Activated naive CD8-positive, alpha-beta T cell treated with anti-CD3 and anti-CD28 coated beads for 36 hours (primary cell): ENCODE results near the gene LCLAT1. TPM values are rescaled to one million over a fixed set of nuclear protein-coding genes. Genes with fewer than 3 reads are reported as not detected.
A peak's percentile ranks its signal among the peaks of the same experiment; 100 is the strongest.

ENCODE experiments used
- DNase-seq: peaks from one replicate; pipeline ENCODE4 v3.0.0; 2021
- H3K27ac Mint-ChIP-seq: one replicate; pipeline ENCODE4 v1.8.0; 2022; ENCODE audit warnings: mild to moderate bottlenecking, moderate library complexity, mixed read lengths
- H3K27me3 Mint-ChIP-seq: one replicate; pipeline ENCODE4 v1.8.0; 2022; ENCODE audit warnings: mild to moderate bottlenecking, mixed read lengths
- H3K36me3 Mint-ChIP-seq: one replicate; pipeline ENCODE4 v1.8.0; 2021; ENCODE audit warnings: mild to moderate bottlenecking, mixed read lengths
- H3K4me1 Mint-ChIP-seq: one replicate; pipeline ENCODE4 v1.8.0; 2021; ENCODE audit warnings: mixed read lengths
- H3K4me3 Mint-ChIP-seq: one replicate; pipeline ENCODE4 v1.8.0; 2022; ENCODE audit warnings: mild to moderate bottlenecking, moderate library complexity, mixed read lengths
- H3K9me3 Mint-ChIP-seq: one replicate; pipeline ENCODE4 v1.8.0; 2022; ENCODE audit warnings: mixed read lengths
- total RNA-seq, 2 experiments: library from RNA; stranded (reverse); gene quantifications; one replicate each; pipeline ENCODE4 v1.2.3, GENCODE V29; 2021

Gene LCLAT1
- total RNA-seq, 2 experiments from 2014 or later, result 26.6 to 31.5 TPM

DNA sequence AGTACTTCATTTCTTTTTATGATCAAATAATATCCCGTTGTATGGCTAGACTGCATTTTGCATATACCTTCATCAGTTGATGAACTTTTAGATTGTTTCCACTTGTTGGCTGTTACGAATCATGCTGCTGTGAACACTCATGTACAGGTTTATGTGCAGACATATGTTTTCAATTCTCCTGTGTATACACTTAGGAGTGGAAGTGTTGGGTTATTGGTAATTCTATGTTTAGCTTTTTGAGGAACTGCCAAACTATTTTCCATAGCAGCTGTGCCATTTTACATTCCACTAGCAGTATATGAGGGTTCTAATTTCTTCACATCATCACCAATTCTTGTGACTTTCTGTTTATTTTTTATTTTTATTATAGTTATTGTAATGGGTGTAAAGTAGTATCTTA lies 32.1 kb upstream of the LCLAT1 start:
- H3K9me3 Mint-ChIP-seq, result no peaks in the 10 kb centered on the region
- no peak overlapping the region for H3K4me3 Mint-ChIP-seq
- peaks cover 18% of the 10 kb centered on the region for H3K4me1 Mint-ChIP-seq
- no peaks in the 10 kb centered on the region for H3K36me3 Mint-ChIP-seq
- H3K27me3 Mint-ChIP-seq, result no peaks in the 10 kb centered on the region
- H3K27ac Mint-ChIP-seq, result no peak overlapping the region
- no peak for DNase-seq

DNA sequence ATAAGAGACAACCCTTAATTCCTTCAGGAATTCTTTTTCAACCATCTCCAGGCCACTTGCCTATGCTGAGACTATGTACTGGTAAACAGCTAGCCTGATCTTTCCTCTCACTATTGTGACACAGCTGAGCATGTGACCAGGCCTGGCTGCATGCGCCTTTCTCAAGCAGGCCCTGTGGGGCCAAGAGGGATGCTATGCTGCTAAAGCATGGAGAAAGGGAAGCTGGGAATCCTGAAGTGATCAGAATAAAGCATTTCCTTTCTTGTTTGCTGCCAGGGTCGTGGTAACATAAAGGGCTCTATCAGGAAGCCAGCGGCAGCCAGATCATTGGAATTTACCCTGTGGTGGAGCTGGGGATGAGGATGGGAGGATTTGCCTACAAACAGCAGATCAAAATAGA lies 29.8 kb upstream of the LCLAT1 start:
- Mint-ChIP-seq H3K9me3 (no peaks in the 10 kb centered on the region), H3K4me1 (peaks cover 23% of the 10 kb centered on the region), H3K27ac (no peak overlapping the region), H3K36me3 (no peaks in the 10 kb centered on the region), H3K4me3 (no peak overlapping the region), H3K27me3 (no peaks in the 10 kb centered on the region)
- DNase-seq, result no peak

DNA sequence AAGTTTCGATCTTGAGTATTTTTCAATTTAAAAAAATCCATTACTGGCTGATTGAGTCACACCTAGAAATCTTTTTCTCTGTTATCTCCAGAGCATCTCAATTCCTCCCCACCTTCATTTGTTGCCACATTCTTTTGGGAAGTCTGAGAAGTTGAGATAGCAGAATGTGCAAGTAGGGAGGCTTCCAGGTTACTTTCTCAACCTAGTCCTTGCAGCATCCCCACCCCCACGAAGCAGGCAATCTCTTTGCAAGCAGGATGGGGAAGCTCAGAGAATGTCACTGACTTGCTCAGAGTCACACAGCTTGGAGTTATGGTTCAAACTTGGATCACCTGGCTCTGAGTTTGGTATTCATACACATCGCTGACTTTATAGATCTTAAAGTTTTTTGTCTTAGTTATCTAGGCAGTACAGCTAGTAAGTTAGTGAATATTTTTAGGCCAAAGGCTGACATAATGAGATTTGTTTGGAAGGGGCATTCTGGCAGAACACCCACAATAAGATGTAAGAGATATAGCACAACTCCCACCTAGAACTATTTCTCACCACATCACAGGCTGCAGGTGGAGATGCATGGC lies 25.9 kb upstream of the LCLAT1 start:
- no peak for DNase-seq
- peak overlapping the region; percentile 97 for H3K27ac Mint-ChIP-seq
- H3K27me3 Mint-ChIP-seq, result no peaks in the 10 kb centered on the region
- peaks cover 42% of the 10 kb centered on the region for H3K4me1 Mint-ChIP-seq
- no peaks in the 10 kb centered on the region for H3K36me3 Mint-ChIP-seq
- peak overlapping the region; percentile 68 for H3K4me3 Mint-ChIP-seq
- H3K9me3 Mint-ChIP-seq, result no peaks in the 10 kb centered on the region

DNA sequence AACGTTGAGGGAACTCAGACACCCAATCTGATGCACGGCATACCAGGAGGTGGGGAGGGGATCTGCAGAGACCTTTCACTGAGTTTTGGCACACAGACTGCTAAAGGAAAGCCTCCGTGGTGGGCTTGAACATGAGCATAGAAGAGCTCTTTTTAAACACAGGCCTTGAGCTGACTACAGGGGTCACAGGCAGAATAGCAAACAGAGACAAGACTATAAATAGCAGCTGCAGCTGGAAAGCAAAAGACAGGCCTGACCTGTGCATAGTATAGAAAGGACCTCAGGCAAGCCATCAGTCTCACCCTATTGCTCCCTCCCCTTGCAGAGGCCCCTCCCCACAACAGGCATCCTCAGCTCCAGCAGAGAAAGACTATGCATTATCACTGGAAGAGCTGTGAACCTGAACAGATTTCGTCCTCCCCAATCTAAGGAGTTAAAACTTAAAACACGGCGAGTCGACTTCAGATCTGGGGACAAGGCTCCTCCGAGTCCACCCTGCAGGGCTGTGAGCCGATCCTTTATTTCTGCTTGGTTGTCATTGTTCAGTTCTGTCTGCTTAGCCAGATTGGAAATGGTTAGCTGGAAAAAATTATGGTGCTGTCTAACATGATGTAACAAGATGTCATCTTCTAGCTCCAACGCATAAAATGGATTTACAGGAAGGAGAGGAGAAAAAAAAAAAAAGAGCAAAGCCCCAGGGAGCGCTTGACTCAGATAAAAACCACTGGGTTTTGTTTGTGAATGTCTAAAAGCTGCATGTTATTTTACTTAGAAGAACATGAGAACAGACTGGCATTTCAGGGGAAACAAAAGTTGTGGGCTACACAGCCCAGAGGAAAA lies 25.2 kb upstream of the LCLAT1 start:
- Mint-ChIP-seq H3K4me3 (peak overlapping the region; percentile 68), H3K27me3 (no peaks in the 10 kb centered on the region), H3K36me3 (no peaks in the 10 kb centered on the region), H3K27ac (peak overlapping the region; percentile 97), H3K4me1 (peaks cover 47% of the 10 kb centered on the region), H3K9me3 (no peaks in the 10 kb centered on the region)
- peak; percentile 44 for DNase-seq

DNA sequence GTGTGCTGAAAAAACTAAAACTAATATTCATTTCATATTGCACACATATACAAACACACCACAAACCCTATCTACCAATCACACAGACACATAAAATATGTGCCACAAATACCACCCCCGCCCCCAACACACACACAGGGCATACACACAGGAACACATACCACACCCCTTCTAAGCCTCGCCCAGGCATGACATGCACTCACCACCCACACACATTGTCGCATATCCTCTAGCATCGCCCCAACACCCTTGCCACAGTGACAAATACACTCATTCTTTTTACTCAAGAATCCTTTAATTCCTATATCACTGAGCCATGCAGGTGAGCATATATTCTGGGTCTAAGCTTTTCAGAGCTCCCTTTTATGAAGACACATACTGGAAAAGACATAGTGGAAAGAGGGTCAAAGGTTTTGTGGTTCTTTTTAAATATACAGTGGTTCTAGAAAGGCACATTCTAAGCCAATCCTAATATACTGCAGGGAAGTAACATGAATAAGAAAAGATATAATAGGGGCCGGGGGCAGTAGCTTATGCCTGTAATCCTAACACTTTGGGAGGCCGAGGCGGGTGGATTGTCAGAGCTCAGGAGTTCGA lies 24.5 kb upstream of the LCLAT1 start:
- DNase-seq, result peak; percentile 82
- no peaks in the 10 kb centered on the region for H3K27me3 Mint-ChIP-seq
- H3K4me1 Mint-ChIP-seq, result peaks cover 47% of the 10 kb centered on the region
- no peaks in the 10 kb centered on the region for H3K36me3 Mint-ChIP-seq
- H3K27ac Mint-ChIP-seq, result peak overlapping the region; percentile 97
- H3K9me3 Mint-ChIP-seq, result no peaks in the 10 kb centered on the region
- peak overlapping the region; percentile 68 for H3K4me3 Mint-ChIP-seq

DNA sequence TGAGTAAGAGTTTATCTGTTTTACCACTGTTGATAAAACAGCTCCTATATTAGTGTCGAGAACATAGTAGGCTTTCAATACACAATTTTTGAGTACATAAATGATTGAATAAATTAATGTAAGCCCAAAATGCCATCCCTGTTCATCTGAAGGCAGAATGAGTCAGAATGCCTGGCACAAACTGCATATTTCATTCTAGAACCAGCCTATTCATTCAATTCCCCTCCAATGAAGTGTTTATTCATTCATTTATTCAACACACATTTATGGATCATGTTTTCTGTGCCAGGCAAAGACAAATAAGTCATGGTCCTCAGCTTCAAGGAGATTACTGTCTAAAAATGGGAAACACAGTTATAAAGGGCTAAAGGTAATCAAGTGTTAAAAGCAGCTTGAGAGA lies 22.8 kb upstream of the LCLAT1 start:
- Mint-ChIP-seq H3K36me3 (no peaks in the 10 kb centered on the region), H3K4me1 (peaks cover 58% of the 10 kb centered on the region), H3K4me3 (no peak overlapping the region), H3K27me3 (no peaks in the 10 kb centered on the region), H3K9me3 (no peaks in the 10 kb centered on the region), H3K27ac (no peak overlapping the region)
- DNase-seq, result no peak

DNA sequence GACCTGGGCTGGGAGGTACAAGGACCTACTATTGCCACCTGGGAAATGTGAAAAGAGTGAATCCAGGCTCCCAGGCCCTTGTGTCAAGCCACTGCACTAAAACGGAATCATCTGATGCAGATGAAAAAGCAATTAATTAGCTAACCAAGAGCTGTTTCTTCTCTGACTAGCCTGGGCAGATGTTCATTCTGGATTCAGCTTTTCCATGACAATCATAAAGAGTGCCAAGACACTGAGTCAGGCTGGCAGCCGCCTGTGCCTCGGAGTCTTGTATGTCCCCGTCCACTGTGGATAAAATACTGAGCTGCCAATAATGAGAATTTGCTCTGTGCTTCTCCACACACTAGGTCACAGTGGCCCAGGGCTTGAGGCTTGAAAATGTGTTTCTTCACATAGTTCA lies 21.7 kb upstream of the LCLAT1 start:
- Mint-ChIP-seq H3K36me3 (no peaks in the 10 kb centered on the region), H3K4me3 (no peak overlapping the region), H3K27me3 (no peaks in the 10 kb centered on the region), H3K4me1 (peaks cover 61% of the 10 kb centered on the region), H3K27ac (no peak overlapping the region), H3K9me3 (no peaks in the 10 kb centered on the region)
- no peak for DNase-seq

DNA sequence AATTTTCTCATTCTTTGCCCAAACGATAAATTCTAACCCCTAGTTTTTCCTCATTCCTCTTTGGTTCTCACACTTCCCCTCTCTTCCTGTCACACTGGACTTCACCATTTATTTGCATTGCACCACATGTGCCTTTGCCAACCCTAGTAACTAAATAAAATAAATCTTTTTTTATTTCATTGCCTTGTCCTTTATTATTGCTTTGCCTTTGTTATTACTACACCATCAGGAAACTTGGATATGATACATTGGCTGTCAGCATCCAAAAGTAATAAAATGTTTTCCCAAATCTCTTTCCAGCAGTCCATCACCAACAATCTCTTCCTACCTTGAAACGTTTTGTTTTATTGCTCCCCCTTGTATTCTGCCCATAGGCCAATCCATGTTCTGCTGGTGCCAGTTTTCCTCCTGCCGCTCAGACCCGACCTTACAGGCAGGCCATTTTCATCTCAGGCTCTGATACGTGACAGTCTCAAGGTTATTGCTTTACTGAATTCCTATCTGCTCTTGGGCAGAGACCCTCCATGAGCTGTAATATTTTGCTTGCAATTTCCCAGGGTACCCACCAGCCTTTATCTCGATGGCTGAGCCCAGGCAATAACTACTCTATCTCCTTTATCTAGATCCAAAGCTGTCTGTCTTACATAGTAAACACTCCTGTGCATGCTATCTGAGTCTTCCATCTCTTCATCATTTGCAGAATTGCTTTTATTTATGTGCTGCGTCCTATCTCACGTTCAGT lies 19.3 kb upstream of the LCLAT1 start:
- H3K27ac Mint-ChIP-seq, result peak overlapping the region; percentile 81
- no peak for DNase-seq
- H3K4me1 Mint-ChIP-seq, result peaks cover 36% of the 10 kb centered on the region
- no peaks in the 10 kb centered on the region for H3K27me3 Mint-ChIP-seq
- H3K4me3 Mint-ChIP-seq, result no peak overlapping the region
- no peaks in the 10 kb centered on the region for H3K36me3 Mint-ChIP-seq
- no peaks in the 10 kb centered on the region for H3K9me3 Mint-ChIP-seq

DNA sequence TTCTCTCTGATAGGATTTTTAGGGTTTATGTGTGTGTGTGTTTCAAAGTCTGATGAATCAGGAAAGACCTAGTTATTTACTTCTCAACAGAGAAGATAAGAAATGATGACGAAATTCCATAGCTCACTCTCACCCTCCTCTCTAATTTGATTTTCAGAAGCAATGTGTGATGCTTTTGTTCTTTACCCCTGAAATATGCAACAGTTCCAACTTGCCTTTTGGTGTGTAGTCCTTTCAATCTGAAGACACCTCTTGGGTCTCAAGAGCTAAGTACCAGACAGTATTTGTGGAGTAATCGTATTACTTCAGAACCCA lies 18.7 kb upstream of the LCLAT1 start:
- Mint-ChIP-seq H3K36me3 (no peaks in the 10 kb centered on the region), H3K27me3 (no peaks in the 10 kb centered on the region), H3K4me1 (peaks cover 32% of the 10 kb centered on the region), H3K4me3 (no peak overlapping the region), H3K9me3 (no peaks in the 10 kb centered on the region), H3K27ac (peak overlapping the region; percentile 81)
- DNase-seq, result no peak

DNA sequence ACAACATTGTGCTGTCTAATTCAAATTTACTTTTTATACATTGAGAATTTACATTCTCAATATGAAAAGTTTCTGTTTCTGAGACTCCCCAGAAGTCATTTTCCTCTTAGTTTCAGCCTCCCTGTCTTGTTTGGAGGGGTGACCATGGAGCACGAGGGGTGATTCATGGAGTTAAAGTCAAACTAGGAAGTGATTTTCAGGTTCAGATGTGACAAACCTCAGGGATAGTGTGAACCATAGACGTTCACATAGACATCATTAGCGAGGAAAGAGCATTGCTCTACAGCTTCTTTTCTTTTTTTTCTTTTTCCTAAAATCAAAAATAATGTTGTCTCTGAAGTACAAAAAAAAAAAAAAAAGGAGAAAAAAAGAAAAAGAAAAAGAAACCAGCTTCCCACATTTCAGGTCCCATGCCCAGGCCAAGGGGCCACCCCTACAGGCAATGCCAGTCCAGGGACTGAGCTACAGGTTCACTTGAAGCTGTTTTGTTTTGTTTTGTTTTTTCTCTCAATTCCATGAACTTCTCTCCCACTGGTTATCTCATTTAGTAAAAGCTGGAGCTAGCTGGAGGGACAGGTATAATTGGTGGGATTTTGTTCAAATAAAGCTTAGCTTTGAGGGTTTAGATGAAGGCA lies 18.1 kb upstream of the LCLAT1 start:
- H3K4me3 Mint-ChIP-seq, result no peak overlapping the region
- H3K27ac Mint-ChIP-seq, result peak overlapping the region; percentile 81
- H3K27me3 Mint-ChIP-seq, result no peaks in the 10 kb centered on the region
- H3K9me3 Mint-ChIP-seq, result no peaks in the 10 kb centered on the region
- peaks cover 31% of the 10 kb centered on the region for H3K4me1 Mint-ChIP-seq
- no peak for DNase-seq
- H3K36me3 Mint-ChIP-seq, result no peaks in the 10 kb centered on the region

DNA sequence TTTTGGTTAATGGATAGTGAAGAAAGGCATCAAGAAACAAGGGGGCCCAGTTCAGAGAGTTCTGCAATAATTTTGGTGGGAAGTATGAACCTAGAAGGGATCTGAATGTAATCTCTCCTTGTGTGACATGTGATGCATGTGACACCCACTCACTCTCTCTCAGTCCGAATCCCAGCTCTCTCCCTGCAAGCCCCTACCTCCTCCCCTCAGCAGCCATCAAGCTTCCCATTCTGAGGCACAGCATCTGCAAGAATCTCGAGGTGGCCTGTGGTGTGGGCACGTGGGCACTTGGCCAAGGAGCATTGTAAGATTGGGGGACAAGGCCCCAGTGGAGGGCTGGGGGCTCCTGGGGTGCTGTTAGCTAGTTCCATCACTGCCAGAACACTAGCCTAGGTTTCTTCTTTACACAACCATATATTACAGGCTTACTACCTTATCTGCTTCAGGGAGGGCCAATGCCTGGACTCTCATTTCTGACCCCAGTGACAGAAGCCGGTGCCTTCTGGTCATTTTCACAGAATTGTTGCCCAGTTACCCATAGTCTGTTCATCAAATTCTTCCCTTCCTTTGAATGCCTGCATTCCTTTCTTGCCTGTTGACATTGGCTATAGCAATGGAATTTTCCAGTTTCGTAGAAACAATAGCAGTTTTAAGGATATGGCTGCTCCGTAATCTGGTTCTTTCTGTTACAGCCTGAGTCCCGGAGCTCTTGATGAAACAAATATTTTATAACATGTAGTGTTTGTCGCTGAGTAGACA lies 13.3 kb upstream of the LCLAT1 start:
- no peaks in the 10 kb centered on the region for H3K36me3 Mint-ChIP-seq

DNA sequence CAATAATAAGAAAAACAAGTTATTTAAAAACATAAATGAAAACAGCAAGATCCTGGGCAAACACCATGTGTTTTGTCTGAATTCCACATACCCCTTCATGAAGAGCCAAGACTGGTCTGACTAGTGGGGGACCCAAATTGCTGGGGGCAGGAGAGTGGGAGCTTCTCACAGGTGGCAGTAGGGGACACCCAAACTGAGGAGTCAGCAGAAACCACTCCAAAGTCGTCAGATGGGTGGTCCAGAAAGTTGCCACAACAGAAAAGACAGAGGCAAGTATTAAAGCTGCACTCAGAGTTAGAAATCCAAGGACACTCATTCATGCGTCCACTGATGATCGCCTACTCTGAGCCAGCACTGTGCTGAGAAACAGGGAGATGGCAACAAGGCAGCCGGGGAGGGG lies 12.3 kb upstream of the LCLAT1 start:
- DNase-seq, result no peak
- Mint-ChIP-seq H3K4me1 (peaks cover 22% of the 10 kb centered on the region), H3K4me3 (no peak overlapping the region), H3K27ac (no peak overlapping the region), H3K36me3 (peaks cover 2% of the 10 kb centered on the region), H3K27me3 (no peaks in the 10 kb centered on the region), H3K9me3 (no peaks in the 10 kb centered on the region)

More for the DNA sequence above, 13.3 kb upstream of the LCLAT1 start:
- Mint-ChIP-seq H3K27me3 (no peaks in the 10 kb centered on the region), H3K4me1 (peaks cover 20% of the 10 kb centered on the region), H3K4me3 (no peak overlapping the region), H3K9me3 (no peaks in the 10 kb centered on the region), H3K27ac (no peak overlapping the region)
- DNase-seq, result no peak

DNA sequence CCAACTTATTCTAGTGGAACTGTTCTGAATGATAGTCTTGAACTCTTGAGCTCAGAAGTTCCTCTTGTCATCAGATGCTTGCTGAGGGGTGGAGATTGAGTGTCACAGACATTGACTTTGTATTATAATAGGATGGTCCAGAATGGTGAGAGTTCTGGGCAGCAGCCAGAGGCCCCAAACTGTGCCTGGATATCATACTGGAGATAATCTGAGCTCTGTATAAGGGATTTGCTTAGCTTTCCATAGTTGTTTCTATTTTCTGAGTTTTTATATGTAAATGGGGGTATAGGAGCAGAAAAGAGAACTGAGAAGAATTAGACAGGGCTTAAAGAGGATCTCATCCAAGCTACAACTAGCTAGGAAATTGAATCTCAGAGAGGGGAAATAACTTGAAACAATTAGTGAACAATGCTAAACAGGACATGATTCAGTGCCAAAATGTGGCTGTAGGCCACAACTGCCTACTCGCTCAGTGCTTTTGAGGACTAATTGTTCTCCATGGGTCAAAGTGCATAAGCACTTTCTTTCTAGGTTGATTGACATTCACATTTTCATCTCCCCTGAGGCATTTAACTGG lies 10.1 kb upstream of the LCLAT1 start:
- Mint-ChIP-seq H3K36me3 (peaks cover 2% of the 10 kb centered on the region), H3K4me3 (no peak overlapping the region), H3K27me3 (no peaks in the 10 kb centered on the region), H3K4me1 (peaks cover 30% of the 10 kb centered on the region), H3K27ac (peak overlapping the region; percentile 6), H3K9me3 (no peaks in the 10 kb centered on the region)
- no peak for DNase-seq
